GM23338 (cell line): ENCODE measurements around the gene CCDC178. TPM values are rescaled to one million over a fixed set of nuclear protein-coding genes. Genes with fewer than 3 reads are reported as not detected.

ENCODE experiments used
- ATAC-seq: fragments of 200-7000 bp; cut with Tn5 transposase; 3 replicates; pipeline ENCODE4 v1.9.1; 2020
- DNase-seq: peaks from one replicate; pipeline ENCODE4 v3.0.0-alpha.2; 2015; ENCODE audit warnings: low spot score
- H2AFZ ChIP-seq: fragments of 200-600 bp; sonication (generic); 2 replicates; pipeline ENCODE4 v1.8.0; 2016; ENCODE audit warnings: antibody characterized with exemption, mild to moderate bottlenecking, moderate library complexity
- H3F3A ChIP-seq: fragments of 200-600 bp; sonication (generic); replicated peaks from 2 replicates; pipeline ENCODE4 v1.8.0; 2017; ENCODE audit warnings: antibody characterized with exemption, mixed run types, low read depth
- H3K27ac ChIP-seq: fragments of 200-600 bp; sonication (generic); 2 replicates; pipeline ENCODE4 v1.6.1; 2016; ENCODE audit warnings: low read depth
- H3K27me3 ChIP-seq: fragments of 200-600 bp; sonication (generic); 2 replicates; pipeline ENCODE4 v1.8.0; 2016; ENCODE audit warnings: mild to moderate bottlenecking, mixed run types, moderate library complexity; ENCODE audit not compliant: insufficient read depth
- H3K36me3 ChIP-seq: fragments of 200-600 bp; sonication (generic); 2 replicates; pipeline ENCODE4 v1.8.0; 2016; ENCODE audit warnings: mild to moderate bottlenecking; ENCODE audit not compliant: insufficient read depth
- H3K4me1 ChIP-seq: fragments of 200-600 bp; sonication (generic); 2 replicates; pipeline ENCODE4 v1.8.0; 2016; ENCODE audit warnings: mild to moderate bottlenecking, moderate library complexity; ENCODE audit not compliant: insufficient read depth
- H3K4me2 ChIP-seq: fragments of 200-600 bp; sonication (generic); 2 replicates; pipeline ENCODE4 v1.7.1; 2017; ENCODE audit warnings: mixed run types
- H3K4me3 ChIP-seq: fragments of 200-600 bp; sonication (generic); 2 replicates; pipeline ENCODE4 v1.6.1; 2016; ENCODE audit warnings: mixed run types
- H3K79me2 ChIP-seq: fragments of 200-600 bp; sonication (generic); replicated peaks from 2 replicates; pipeline ENCODE4 v1.8.0; 2017; ENCODE audit warnings: mild to moderate bottlenecking; ENCODE audit not compliant: insufficient read depth
- H3K9me2 ChIP-seq: fragments of 200-600 bp; sonication (generic); 2 replicates; pipeline ENCODE4 v1.8.0; 2017; ENCODE audit not compliant: insufficient read depth
- H4K20me1 ChIP-seq: fragments of 200-600 bp; sonication (generic); replicated peaks from 2 replicates; pipeline ENCODE4 v1.8.0; 2017; ENCODE audit warnings: mild to moderate bottlenecking; ENCODE audit not compliant: insufficient read depth
- H3K27ac Mint-ChIP-seq: 2 replicates; pipeline ENCODE4 v1.8.0; 2020; ENCODE audit warnings: inconsistent platforms, mild to moderate bottlenecking, moderate library complexity, mixed read lengths
- H3K27me3 Mint-ChIP-seq: 3 replicates; pipeline ENCODE4 v1.8.0; 2022; ENCODE audit warnings: low read depth, mild to moderate bottlenecking, moderate library complexity, mixed read lengths, inconsistent platforms; ENCODE audit not compliant: insufficient read depth, poor library complexity
- H3K36me3 Mint-ChIP-seq: 3 replicates; pipeline ENCODE4 v1.8.0; 2021; ENCODE audit warnings: low read depth, mild to moderate bottlenecking, inconsistent platforms, moderate library complexity, mixed read lengths
- H3K4me1 Mint-ChIP-seq: 3 replicates; pipeline ENCODE4 v1.8.0; 2020; ENCODE audit warnings: mild to moderate bottlenecking, inconsistent platforms, mixed read lengths
- H3K4me3 Mint-ChIP-seq: 3 replicates; pipeline ENCODE4 v1.8.0; 2021; ENCODE audit warnings: moderate library complexity, mild to moderate bottlenecking, inconsistent platforms, mixed read lengths
- H3K9me3 Mint-ChIP-seq: 3 replicates; pipeline ENCODE4 v1.8.0; 2020; ENCODE audit warnings: moderate library complexity, mild to moderate bottlenecking, inconsistent platforms, mixed read lengths
- CREB1 ChIP-seq: fragments of 250-450 bp; sonication (Bioruptor Pico); IDR thresholded peaks from 2 replicates; pipeline ENCODE4 v1.5.0; 2020; ENCODE audit warnings: low read depth, mild to moderate bottlenecking, moderate library complexity
- JUNB ChIP-seq: IDR thresholded peaks from one replicate; pipeline ENCODE4 v1.6.1; 2016; ENCODE audit warnings: antibody characterized with exemption; ENCODE audit not compliant: unreplicated experiment
- REST ChIP-seq: IDR thresholded peaks from one replicate; pipeline ENCODE4 v1.6.1; 2018; ENCODE audit warnings: antibody characterized with exemption; ENCODE audit not compliant: unreplicated experiment
- STAT1 ChIP-seq: IDR thresholded peaks from one replicate; pipeline ENCODE4 v1.6.1; 2016; ENCODE audit warnings: antibody characterized with exemption; ENCODE audit not compliant: unreplicated experiment
- polyA plus RNA-seq: library from polyadenylated mRNA; unstranded; fragments of >200 nt; fragmentation: Nextera tagmentation; extraction: Ambion mirVana; gene quantifications from 2 replicates; pipeline ENCODE4 v1.2.1, GENCODE V29; 2016
- total RNA-seq: library from RNA; depleted of rRNA; stranded (reverse); fragments of >200 nt; shearing (Covaris generic); gene quantifications from 2 replicates; pipeline ENCODE4 v1.2.3, GENCODE V29; 2014
- TF ChIP-seq, protein P1 (sequence below), 2 experiments: fragments of 200-600 bp in 1 of 2; sonication (generic) in 1 of 2; conservative IDR thresholded peaks; 2 replicates each; pipeline versions ENCODE4 v1.5.1 to v1.6.1; 2016 to 2017; ENCODE audit warnings: antibody characterized with exemption in 2 of 2, low read depth in 2 of 2, mild to moderate bottlenecking in 2 of 2, moderate library complexity in 1 of 2

Gene CCDC178
- total and polyA plus RNA-seq, 2 experiments from 2014 or later = 0.17 to 0.24 TPM

DNA sequence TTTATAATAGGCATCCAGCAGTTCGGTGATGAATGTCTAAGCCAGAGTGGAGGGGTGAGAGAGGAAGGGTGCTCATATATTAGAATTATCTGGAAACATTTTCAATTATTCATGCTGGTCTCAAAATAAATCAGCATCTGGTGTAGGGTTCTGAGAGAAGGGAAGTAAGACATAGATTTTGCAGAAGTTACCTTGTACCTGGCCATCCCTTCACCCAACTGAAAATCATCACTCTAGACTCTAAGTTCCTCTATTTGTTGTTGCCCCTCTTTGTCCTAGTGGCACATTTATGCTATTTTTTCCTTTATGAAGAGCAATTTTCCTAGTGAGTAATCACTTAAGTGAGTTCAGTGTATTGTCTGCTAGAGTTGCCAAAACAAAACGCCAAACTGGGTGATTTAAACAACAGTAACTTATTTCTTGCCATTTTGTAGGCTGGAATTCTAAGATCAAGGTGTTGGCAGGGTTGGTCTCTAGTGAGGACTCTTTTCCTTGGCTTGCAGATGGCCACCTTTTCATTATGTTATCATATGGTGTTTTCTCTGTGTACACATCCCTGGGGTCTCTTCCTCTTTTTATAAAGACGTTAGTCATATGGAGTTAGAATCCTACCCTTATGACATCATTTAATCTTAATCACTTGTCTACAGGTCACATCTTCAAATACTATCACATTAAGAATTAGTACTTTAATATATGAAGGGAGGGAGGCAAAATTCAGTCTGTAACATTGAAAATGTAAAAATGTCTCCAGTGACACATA, 537.8 kb downstream of the CCDC178 start (continued):
- TF ChIP-seq REST (no peak), JUNB (no peak), STAT1 (no peak), CREB1 (CRISPR knock-in tag) (no peak)
- TF ChIP-seq, protein P1, sequence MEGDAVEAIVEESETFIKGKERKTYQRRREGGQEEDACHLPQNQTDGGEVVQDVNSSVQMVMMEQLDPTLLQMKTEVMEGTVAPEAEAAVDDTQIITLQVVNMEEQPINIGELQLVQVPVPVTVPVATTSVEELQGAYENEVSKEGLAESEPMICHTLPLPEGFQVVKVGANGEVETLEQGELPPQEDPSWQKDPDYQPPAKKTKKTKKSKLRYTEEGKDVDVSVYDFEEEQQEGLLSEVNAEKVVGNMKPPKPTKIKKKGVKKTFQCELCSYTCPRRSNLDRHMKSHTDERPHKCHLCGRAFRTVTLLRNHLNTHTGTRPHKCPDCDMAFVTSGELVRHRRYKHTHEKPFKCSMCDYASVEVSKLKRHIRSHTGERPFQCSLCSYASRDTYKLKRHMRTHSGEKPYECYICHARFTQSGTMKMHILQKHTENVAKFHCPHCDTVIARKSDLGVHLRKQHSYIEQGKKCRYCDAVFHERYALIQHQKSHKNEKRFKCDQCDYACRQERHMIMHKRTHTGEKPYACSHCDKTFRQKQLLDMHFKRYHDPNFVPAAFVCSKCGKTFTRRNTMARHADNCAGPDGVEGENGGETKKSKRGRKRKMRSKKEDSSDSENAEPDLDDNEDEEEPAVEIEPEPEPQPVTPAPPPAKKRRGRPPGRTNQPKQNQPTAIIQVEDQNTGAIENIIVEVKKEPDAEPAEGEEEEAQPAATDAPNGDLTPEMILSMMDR (conservative IDR thresholded peaks at IDR 0.05; ENCODE audit: low read depth in 2 of 2) = no peak

DNA sequence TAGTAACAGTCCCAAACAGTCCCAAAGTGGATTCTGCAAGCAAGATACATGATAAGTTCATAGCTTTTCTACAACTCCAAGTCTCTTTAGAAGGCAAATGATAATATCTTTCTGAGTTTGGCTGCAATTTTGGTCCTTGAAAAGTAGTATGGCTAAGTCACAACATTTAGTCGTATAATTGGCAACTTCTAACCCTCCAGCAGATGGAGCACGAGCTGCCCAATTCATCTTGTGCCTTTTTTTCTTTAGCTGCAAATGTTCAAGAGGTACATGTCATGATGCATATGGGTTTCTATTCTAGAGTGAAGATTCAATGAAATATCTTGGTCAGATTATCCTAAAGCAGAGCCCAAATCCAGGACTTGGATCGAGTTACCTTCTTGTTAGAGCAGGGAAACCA, 540.7 kb downstream of the CCDC178 start:
- peaks cover 6% of the 10 kb centered on the region; the same call in 1 of the 2 replicates for H3K9me2 ChIP-seq
- H4K20me1 ChIP-seq = no peaks in the 10 kb centered on the region
- H3K36me3 ChIP-seq = no peaks in the 10 kb centered on the region
- Mint-ChIP-seq H3K4me1 (no peaks in the 10 kb centered on the region), H3K36me3 (peaks cover 32% of the 10 kb centered on the region), H3K27ac (no peak overlapping the region), H3K4me3 (no peak overlapping the region), H3K9me3 (peaks cover 32% of the 10 kb centered on the region), H3K27me3 (peaks cover 2% of the 10 kb centered on the region)
- no peaks in the 10 kb centered on the region for H3K4me1 ChIP-seq
- no peaks in the 10 kb centered on the region for H3F3A ChIP-seq
- H2AFZ ChIP-seq = no peak overlapping the region
- ATAC-seq (no peak), DNase-seq (no peak)
- no peaks in the 10 kb centered on the region for H3K79me2 ChIP-seq
- no peak overlapping the region for H3K4me2 ChIP-seq
- H3K27me3 ChIP-seq = no peaks in the 10 kb centered on the region
- TF ChIP-seq CREB1 (CRISPR knock-in tag) (no peak), STAT1 (no peak)
- H3K27ac ChIP-seq = no peak overlapping the region
- H3K4me3 ChIP-seq = no peak overlapping the region
